Measurements from ENCODE around the gene MICU1. TPM values are rescaled to one million over a fixed set of nuclear protein-coding genes. Genes with fewer than 3 reads are reported as not detected.

Gene MICU1
- total RNA-seq, 2 experiments from 2014 or later, result 27.2 to 33.6 TPM

- no peaks in the 10 kb centered on the region for H3K9me3 ChIP-seq (ENCODE audit: low read length)
- POLR2A ChIA-PET, result interaction anchor here (0.6 to 2.5 kb wide), 7 partner anchors 10 to 78 kb away, joined by 3 to 35 read pairs (median 3); no protein-coding TSS in a partner anchor
- CTCF ChIA-PET (ENCODE audit: unreplicated experiment), result interaction anchor here (0.5 to 1.0 kb wide), 2 partner anchors 106 to 246 kb away, joined by 3 read pairs; no protein-coding TSS in a partner anchor
- no peak overlapping the region; the same call in 1 of the 2 replicates for H2AFZ ChIP-seq (ENCODE audit: low read length)
- no peak overlapping the region for H3K4me3 ChIP-seq (ENCODE audit: low read depth, low read length, poor library complexity, severe bottlenecking)
- H3K4me1 ChIP-seq (ENCODE audit: insufficient read depth, low read length, poor library complexity, severe bottlenecking), result peaks cover 74% of the 10 kb centered on the region
- H3K27ac ChIP-seq (ENCODE audit: low read depth, low read length, poor library complexity, severe bottlenecking), result peak overlapping the region; percentile 80
- H3K36me3 ChIP-seq (ENCODE audit: insufficient read depth, low read length), result peaks cover 8% of the 10 kb centered on the region; the same call in 1 of the 2 replicates
- H3K9me2 ChIP-seq (ENCODE audit: insufficient read depth, low read length), result no peaks in the 10 kb centered on the region
- DNase-seq (ENCODE audit: low spot score), result no peak
- TF ChIP-seq EZH2phosphoT487 (IDR thresholded peaks at IDR 0.05; ENCODE audit: borderline replicate concordance, low read depth, low read length) (no peak), CTCF (conservative IDR thresholded peaks at IDR 0.05; ENCODE audit: low read length) (no peak)
- peak overlapping the region; percentile 56 for H3K4me2 ChIP-seq (ENCODE audit: low read length)
- intact Hi-C loops (cut with micrococcal nuclease; ENCODE audit: unreplicated experiment), result loop anchor here (5.0 kb wide), 1 partner anchor 433 kb away; no protein-coding TSS in a partner anchor
- TSS peak; percentile 62 for BruUV-seq (replicated peaks)
- no peaks in the 10 kb centered on the region for H3K79me2 ChIP-seq (ENCODE audit: insufficient read depth, low read depth, low read length)
- no peaks in the 10 kb centered on the region for H4K20me1 ChIP-seq (ENCODE audit: insufficient read depth, low read length)
Observed at GRCh38 chr10:72330069-72330426, 295.8 kb downstream of the MICU1 start.

GRCh38 chr10:72329290-72330068, 296.4 kb downstream of the MICU1 start:
- TF ChIP-seq CTCF (conservative IDR thresholded peaks at IDR 0.05; ENCODE audit: low read length) (no peak), EZH2phosphoT487 (IDR thresholded peaks at IDR 0.05; ENCODE audit: borderline replicate concordance, low read depth, low read length) (no peak)
- Histone ChIP-seq H3K4me1 (ENCODE audit: insufficient read depth, low read length, poor library complexity, severe bottlenecking) (peaks cover 68% of the 10 kb centered on the region), H3K4me3 (ENCODE audit: low read depth, low read length, poor library complexity, severe bottlenecking) (peak overlapping the region; percentile 19), H3K36me3 (ENCODE audit: insufficient read depth, low read length) (peaks cover 8% of the 10 kb centered on the region; the same call in 1 of the 2 replicates), H3K4me2 (ENCODE audit: low read length) (peak overlapping the region; percentile 56), H3K9me2 (ENCODE audit: insufficient read depth, low read length) (no peaks in the 10 kb centered on the region), H3K79me2 (ENCODE audit: insufficient read depth, low read depth, low read length) (no peaks in the 10 kb centered on the region), H4K20me1 (ENCODE audit: insufficient read depth, low read length) (no peaks in the 10 kb centered on the region), H2AFZ (ENCODE audit: low read length) (peak overlapping the region; percentile 39; the same call in 1 of the 2 replicates), H3K9me3 (ENCODE audit: low read length) (no peaks in the 10 kb centered on the region), H3K27ac (ENCODE audit: low read depth, low read length, poor library complexity, severe bottlenecking) (peak overlapping the region; percentile 80)
- ChIA-PET CTCF (ENCODE audit: unreplicated experiment) (interaction anchor here (0.7 to 1.0 kb wide), 2 partner anchors 9 to 105 kb away, joined by 3 read pairs; no protein-coding TSS in a partner anchor), POLR2A (interaction anchor here (0.7 to 2.5 kb wide), 8 partner anchors 9 to 716 kb away, joined by 3 to 35 read pairs (median 3); no protein-coding TSS in a partner anchor)
- peak; percentile 67 for DNase-seq (ENCODE audit: low spot score)
- no TSS peak for BruUV-seq (replicated peaks)
- intact Hi-C loops (cut with micrococcal nuclease; ENCODE audit: unreplicated experiment), result loop anchor here (2.0 to 5.0 kb wide), 2 partner anchors 203 to 432 kb away; no protein-coding TSS in a partner anchor

All from OCI-LY7 (cell line).